ENCODE data around the gene ZYX.

The ZYX gene

GRCh38 chr7:143393267-143394041 lies 12.3 kb downstream of the ZYX start:
- TF ChIP-seq EZH2phosphoT487 (conservative IDR thresholded peaks at IDR 0.05; ENCODE audit: low read length): no peak
- no peak for TF ChIP-seq CTCF (IDR thresholded peaks at IDR 0.05; ENCODE audit: insufficient read depth, low read length, poor library complexity, severe bottlenecking)
- H3K27me3 ChIP-seq (ENCODE audit: low read length): no peaks in the 10 kb centered on the region
- H3K9me2 ChIP-seq (replicated peaks; ENCODE audit: insufficient read depth, low read length): no peaks in the 10 kb centered on the region
- H3K27ac ChIP-seq (ENCODE audit: low read depth, low read length): no peak overlapping the region
- no peaks in the 10 kb centered on the region for H3K36me3 ChIP-seq (ENCODE audit: low read length)
- no peak overlapping the region for H3K4me3 ChIP-seq (ENCODE audit: insufficient read depth, low read length, poor library complexity, severe bottlenecking)
- H2AFZ ChIP-seq (ENCODE audit: low read depth, low read length, severe bottlenecking): no peak overlapping the region
- no peaks in the 10 kb centered on the region for H3K9me3 ChIP-seq (ENCODE audit: insufficient read depth, low read length)
- H3F3A ChIP-seq (ENCODE audit: insufficient read depth): no peaks in the 10 kb centered on the region
- H3K79me2 ChIP-seq (ENCODE audit: insufficient read depth, low read length): no peaks in the 10 kb centered on the region
- H3K9ac ChIP-seq (ENCODE audit: low read length): no peak overlapping the region
- H3K4me2 ChIP-seq (ENCODE audit: low read depth, low read length, poor library complexity, severe bottlenecking): no peak overlapping the region
- no peaks in the 10 kb centered on the region for H4K20me1 ChIP-seq (ENCODE audit: low read depth, low read length)

- H3F3A ChIP-seq (ENCODE audit: insufficient read depth): no peaks in the 10 kb centered on the region
- no peaks in the 10 kb centered on the region for H3K27me3 ChIP-seq (ENCODE audit: low read length)
- H3K79me2 ChIP-seq (ENCODE audit: insufficient read depth, low read length): no peaks in the 10 kb centered on the region
- H3K9me3 ChIP-seq (ENCODE audit: insufficient read depth, low read length): no peaks in the 10 kb centered on the region
- H4K20me1 ChIP-seq (ENCODE audit: low read depth, low read length): no peaks in the 10 kb centered on the region
- H3K9me2 ChIP-seq (replicated peaks; ENCODE audit: insufficient read depth, low read length): no peaks in the 10 kb centered on the region
- no peak overlapping the region for H3K4me3 ChIP-seq (ENCODE audit: insufficient read depth, low read length, poor library complexity, severe bottlenecking)
- H3K27ac ChIP-seq (ENCODE audit: low read depth, low read length): no peak overlapping the region
- no peak overlapping the region for H2AFZ ChIP-seq (ENCODE audit: low read depth, low read length, severe bottlenecking)
- TF ChIP-seq EZH2phosphoT487 (conservative IDR thresholded peaks at IDR 0.05; ENCODE audit: low read length) (no peak), CTCF (IDR thresholded peaks at IDR 0.05; ENCODE audit: insufficient read depth, low read length, poor library complexity, severe bottlenecking) (no peak)
- H3K9ac ChIP-seq (ENCODE audit: low read length): no peak overlapping the region
- H3K36me3 ChIP-seq (ENCODE audit: low read length): no peaks in the 10 kb centered on the region
- H3K4me2 ChIP-seq (ENCODE audit: low read depth, low read length, poor library complexity, severe bottlenecking): no peak overlapping the region
Observed at GRCh38 chr7:143394068-143394467, 12.9 kb downstream of the ZYX start.

GRCh38 chr7:143394777-143395176 lies 13.6 kb downstream of the ZYX start:
- H3K9me2 ChIP-seq (replicated peaks; ENCODE audit: insufficient read depth, low read length): no peaks in the 10 kb centered on the region
- H3K4me2 ChIP-seq (ENCODE audit: low read depth, low read length, poor library complexity, severe bottlenecking): no peak overlapping the region
- no peaks in the 10 kb centered on the region for H3K36me3 ChIP-seq (ENCODE audit: low read length)
- H3K9ac ChIP-seq (ENCODE audit: low read length): no peak overlapping the region
- H3K27ac ChIP-seq (ENCODE audit: low read depth, low read length): no peak overlapping the region
- H3K9me3 ChIP-seq (ENCODE audit: insufficient read depth, low read length): no peaks in the 10 kb centered on the region
- no peak overlapping the region for H2AFZ ChIP-seq (ENCODE audit: low read depth, low read length, severe bottlenecking)
- no peaks in the 10 kb centered on the region for H4K20me1 ChIP-seq (ENCODE audit: low read depth, low read length)
- no peaks in the 10 kb centered on the region for H3K27me3 ChIP-seq (ENCODE audit: low read length)
- H3K79me2 ChIP-seq (ENCODE audit: insufficient read depth, low read length): no peaks in the 10 kb centered on the region
- H3F3A ChIP-seq (ENCODE audit: insufficient read depth): no peaks in the 10 kb centered on the region
- TF ChIP-seq CTCF (IDR thresholded peaks at IDR 0.05; ENCODE audit: insufficient read depth, low read length, poor library complexity, severe bottlenecking) (no peak), EZH2phosphoT487 (conservative IDR thresholded peaks at IDR 0.05; ENCODE audit: low read length) (no peak)
- no peak overlapping the region for H3K4me3 ChIP-seq (ENCODE audit: insufficient read depth, low read length, poor library complexity, severe bottlenecking)

Data from SU-DHL-6 (cell line).